ENCODE measurements around the gene GNAI3.

GRCh38 chr1:109621379-109622136 is 73.1 kb downstream of the GNAI3 start:
- TF ChIP-seq POU2F2 (IDR thresholded peaks at IDR 0.05; ENCODE audit: low read depth, low read length) = no peak
- TF ChIP-seq POLR2A (IDR thresholded peaks at IDR 0.05; ENCODE audit: low read depth, low read length) = no peak
- no peak for TF ChIP-seq POLR2AphosphoS5 (IDR thresholded peaks at IDR 0.05; ENCODE audit: low read depth, low read length)
- no peak for TF ChIP-seq SPI1 (IDR thresholded peaks at IDR 0.05; ENCODE audit: low read depth, low read length)
